ENCODE measurements around the gene ECE1. TPM values are rescaled to one million over a fixed set of nuclear protein-coding genes. Genes with fewer than 3 reads are reported as not detected.

ECE1 gene
- total and polyA plus RNA-seq, 2 of the 4 experiments (the other 2 are of a cell fraction) = 61.8 to 124 TPM

- no CpG with 5 or more reads among the region's 6 CpGs for WGBS, 2 experiments (ENCODE audit: extremely low coverage in 2 of 2, insufficient read length in 1 of 2)
- no peaks in the 10 kb centered on the region for H3K27me3 ChIP-seq (ENCODE audit: control insufficient read depth, insufficient read depth, low read length)
- peak; percentile 27 for DNase-seq
- peak overlapping the region; percentile 99 for H3K4me2 ChIP-seq (ENCODE audit: low read depth, low read length)
- peak overlapping the region; percentile 22; the same call in 1 of the 2 replicates for H4K5ac ChIP-seq (ENCODE audit: low read depth, low read length)
- H3K56ac ChIP-seq (ENCODE audit: extremely low read depth, insufficient read depth, low read length) = peak overlapping the region; percentile 63
- peak overlapping the region; percentile 97 for H3K4me3 ChIP-seq (ENCODE audit: insufficient read depth, low read depth, low read length)
- no peak overlapping the region for H2AK9ac ChIP-seq (replicated peaks; ENCODE audit: low read depth, low read length, poor library complexity)
- peak overlapping the region; percentile 93 for H3K18ac ChIP-seq (ENCODE audit: low read depth, low read length)
- peak overlapping the region; percentile 92 for H3K27ac ChIP-seq (ENCODE audit: insufficient read depth, low read length)
- intact Hi-C loops (cut with micrococcal nuclease) (loop anchor here (2.0 to 10.0 kb wide), 3 partner anchors 152 to 478 kb away; no protein-coding TSS in a partner anchor), in situ Hi-C loops (cut with MboI; ENCODE audit: low sequenced_read_pairs) (no loop called here), dilution Hi-C loops (cut with HindIII; ENCODE audit: low sequenced_read_pairs, unreplicated experiment) (no loop called here)
- no peak overlapping the region for H2BK20ac ChIP-seq (ENCODE audit: low read depth, low read length)
- peak overlapping the region; percentile 81 for H3K14ac ChIP-seq (replicated peaks; ENCODE audit: low read depth, low read length)
- no TSS peak for BruUV-seq (replicated peaks)
- H4K8ac ChIP-seq (ENCODE audit: low read depth in 2 of 2, low read length in 2 of 2) = peak overlapping the region; percentile 23 to 80; a peak in 3 of 4 replicates
- H3K4me1 ChIP-seq (ENCODE audit: control insufficient read depth, insufficient read depth, low read length) = peaks cover 6% of the 10 kb centered on the region
- peak overlapping the region; percentile 89 for H2BK5ac ChIP-seq (ENCODE audit: low read depth, low read length, poor library complexity, severe bottlenecking)
- no peak overlapping the region for H2BK15ac ChIP-seq (ENCODE audit: low read depth, low read length)
- CTCF ChIA-PET = interaction anchor here (0.6 to 0.7 kb wide), 2 partner anchors 17 to 20 kb away, joined by 3 to 4 read pairs; no protein-coding TSS in a partner anchor
- peaks cover 26% of the 10 kb centered on the region for H4K20me1 ChIP-seq (ENCODE audit: insufficient read depth, low read length)
- POLR2A ChIA-PET (ENCODE audit: unreplicated experiment) = no interaction called here
- H3K9me3 ChIP-seq (ENCODE audit: control insufficient read depth, insufficient read depth, low read length) = no peaks in the 10 kb centered on the region
- peak overlapping the region; percentile 47; the same call in 1 of the 2 replicates for H3K23ac ChIP-seq (ENCODE audit: low read depth, low read length)
- H3K9ac ChIP-seq (ENCODE audit: low read depth, low read length) = peak overlapping the region; percentile 98
- H2BK120ac ChIP-seq (ENCODE audit: low read depth, low read length) = peak overlapping the region; percentile 21; the same call in 1 of the 2 replicates
- H3K9me1 ChIP-seq (ENCODE audit: insufficient read depth, low read length) = peaks cover 5% of the 10 kb centered on the region
- H2AK5ac ChIP-seq (ENCODE audit: low read depth, low read length) = no peak overlapping the region
- TF ChIP-seq CTCF (conservative IDR thresholded peaks at IDR 0.05; ENCODE audit: low read depth, low read length) (no peak), RFX5 (IDR thresholded peaks at IDR 0.05; ENCODE audit: low read depth, low read length) (no peak), USF2 (IDR thresholded peaks at IDR 0.05; ENCODE audit: low read depth, low read length) (no peak), ELK1 (IDR thresholded peaks at IDR 0.05; ENCODE audit: borderline replicate concordance, low read depth, low read length) (no peak), RAD21 (IDR thresholded peaks at IDR 0.05; ENCODE audit: low read length) (no peak), MAFK (IDR thresholded peaks at IDR 0.05; ENCODE audit: low read depth, low read length) (no peak), SMC3 (IDR thresholded peaks at IDR 0.05; ENCODE audit: low read depth, low read length) (no peak), NFE2L2 (IDR thresholded peaks at IDR 0.05; ENCODE audit: low read depth, low read length) (no peak), FOS (IDR thresholded peaks at IDR 0.05; ENCODE audit: low read depth, low read length) (no peak)
- H4K91ac ChIP-seq (ENCODE audit: insufficient read depth, low read depth, low read length) = 0 out of 2 replicates have a peak overlapping the region, but pooled peaks have one; percentile 9
- no peak for ATAC-seq (ENCODE audit: low read depth)
- peak overlapping the region; percentile 10; the same call in 1 of the 2 replicates for H3K4ac ChIP-seq (ENCODE audit: low read depth, low read length)
- no peak overlapping the region for H2AFZ ChIP-seq (replicated peaks; ENCODE audit: low read length, poor library complexity)
- H3K36me3 ChIP-seq (ENCODE audit: control insufficient read depth, insufficient read depth, low read length) = peaks cover 4% of the 10 kb centered on the region; the same call in 1 of the 2 replicates
- peaks cover 4 to 39% of the 10 kb centered on the region in 2 experiments; a peak in 3 of 4 replicates for H3K79me1 ChIP-seq (ENCODE audit: low read depth in 1 of 2, low read length in 2 of 2)
These were observed 115.0 kb downstream of the ECE1 start for GRCh38 chr1:21175324-21175669.

Measured in IMR-90 (cell line).